BE2C (cell line): ENCODE data around the gene LRRC75A.

ENCODE experiments used
- DNase-seq: peaks from one replicate; pipeline ENCODE4 v3.0.0-alpha.2; 2020
- H3K27me3 ChIP-seq: fragments of 250-450 bp; sonication (Bioruptor Pico); 2 replicates; pipeline ENCODE4 v1.5.1; 2020; ENCODE audit warnings: mild to moderate bottlenecking
- H3K36me3 ChIP-seq: fragments of 250-450 bp; sonication (Bioruptor Pico); 2 replicates; pipeline ENCODE4 v1.5.1; 2020; ENCODE audit warnings: mild to moderate bottlenecking
- H3K4me1 ChIP-seq: fragments of 250-450 bp; sonication (Bioruptor Pico); 2 replicates; pipeline ENCODE4 v1.5.1; 2020
- H3K4me3 ChIP-seq: 2 replicates; pipeline ENCODE4 v1.5.1; 2011; ENCODE audit warnings: low read depth, low read length
- H3K9me3 ChIP-seq: fragments of 250-450 bp; sonication (Bioruptor Pico); 2 replicates; pipeline ENCODE4 v1.5.1; 2020
- TF ChIP-seq, protein P1 (sequence below): IDR thresholded peaks from 2 replicates; pipeline ENCODE4 v1.5.1; 2012; ENCODE audit warnings: mild to moderate bottlenecking, low read depth, low read length

The LRRC75A gene

DNA sequence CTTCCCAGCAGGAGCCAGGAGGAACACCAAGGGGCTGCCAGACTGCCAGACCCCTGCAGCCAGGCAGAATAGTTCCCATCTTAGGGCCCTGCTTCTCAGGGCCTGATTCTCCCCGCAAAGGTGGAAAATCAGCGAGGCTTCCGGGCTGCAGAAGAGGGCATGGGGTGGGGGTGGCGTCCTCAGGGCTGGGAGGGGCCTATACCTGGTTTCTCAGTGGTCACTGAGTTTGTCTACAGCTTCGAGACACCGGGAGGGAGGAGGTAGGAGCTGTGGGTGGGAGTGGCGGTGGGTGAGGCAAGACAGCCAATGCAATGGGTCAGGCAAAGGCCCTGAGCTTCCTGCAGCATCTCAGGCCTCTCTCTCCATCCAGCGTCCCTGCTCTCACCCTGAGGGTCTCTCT is 14.3 kb downstream of the LRRC75A start:
- TF ChIP-seq, protein P1, sequence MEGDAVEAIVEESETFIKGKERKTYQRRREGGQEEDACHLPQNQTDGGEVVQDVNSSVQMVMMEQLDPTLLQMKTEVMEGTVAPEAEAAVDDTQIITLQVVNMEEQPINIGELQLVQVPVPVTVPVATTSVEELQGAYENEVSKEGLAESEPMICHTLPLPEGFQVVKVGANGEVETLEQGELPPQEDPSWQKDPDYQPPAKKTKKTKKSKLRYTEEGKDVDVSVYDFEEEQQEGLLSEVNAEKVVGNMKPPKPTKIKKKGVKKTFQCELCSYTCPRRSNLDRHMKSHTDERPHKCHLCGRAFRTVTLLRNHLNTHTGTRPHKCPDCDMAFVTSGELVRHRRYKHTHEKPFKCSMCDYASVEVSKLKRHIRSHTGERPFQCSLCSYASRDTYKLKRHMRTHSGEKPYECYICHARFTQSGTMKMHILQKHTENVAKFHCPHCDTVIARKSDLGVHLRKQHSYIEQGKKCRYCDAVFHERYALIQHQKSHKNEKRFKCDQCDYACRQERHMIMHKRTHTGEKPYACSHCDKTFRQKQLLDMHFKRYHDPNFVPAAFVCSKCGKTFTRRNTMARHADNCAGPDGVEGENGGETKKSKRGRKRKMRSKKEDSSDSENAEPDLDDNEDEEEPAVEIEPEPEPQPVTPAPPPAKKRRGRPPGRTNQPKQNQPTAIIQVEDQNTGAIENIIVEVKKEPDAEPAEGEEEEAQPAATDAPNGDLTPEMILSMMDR = no peak
- DNase-seq = no peak
- no peak overlapping the region for H3K4me3 ChIP-seq
- no peaks in the 10 kb centered on the region for H3K9me3 ChIP-seq
- no peaks in the 10 kb centered on the region for H3K4me1 ChIP-seq
- no peaks in the 10 kb centered on the region for H3K36me3 ChIP-seq
- no peaks in the 10 kb centered on the region for H3K27me3 ChIP-seq

DNA sequence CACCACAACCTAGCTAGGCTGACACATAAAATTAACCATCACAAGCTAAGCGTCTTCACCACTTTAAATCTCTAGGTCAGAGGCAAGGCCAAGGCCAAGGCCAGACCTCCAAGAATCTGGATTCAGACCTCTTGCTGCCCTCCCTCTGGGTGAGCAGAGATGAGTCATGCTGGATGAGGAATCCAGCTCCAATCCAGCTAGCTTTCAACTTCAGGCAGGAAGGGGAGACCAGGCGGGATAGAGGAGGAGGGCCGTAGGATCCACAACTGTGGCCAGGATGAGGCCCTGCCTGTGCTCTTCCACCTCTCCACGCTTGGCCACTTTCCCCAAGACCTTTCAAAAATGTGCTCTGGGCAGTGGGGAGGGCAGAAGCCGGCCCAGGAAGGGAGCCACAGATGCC is 14.7 kb downstream of the LRRC75A start:
- Histone ChIP-seq H3K9me3 (no peaks in the 10 kb centered on the region), H3K36me3 (no peaks in the 10 kb centered on the region), H3K4me1 (no peaks in the 10 kb centered on the region), H3K27me3 (no peaks in the 10 kb centered on the region), H3K4me3 (no peak overlapping the region)
- no peak for DNase-seq
- TF ChIP-seq, protein P1 = no peak

DNA sequence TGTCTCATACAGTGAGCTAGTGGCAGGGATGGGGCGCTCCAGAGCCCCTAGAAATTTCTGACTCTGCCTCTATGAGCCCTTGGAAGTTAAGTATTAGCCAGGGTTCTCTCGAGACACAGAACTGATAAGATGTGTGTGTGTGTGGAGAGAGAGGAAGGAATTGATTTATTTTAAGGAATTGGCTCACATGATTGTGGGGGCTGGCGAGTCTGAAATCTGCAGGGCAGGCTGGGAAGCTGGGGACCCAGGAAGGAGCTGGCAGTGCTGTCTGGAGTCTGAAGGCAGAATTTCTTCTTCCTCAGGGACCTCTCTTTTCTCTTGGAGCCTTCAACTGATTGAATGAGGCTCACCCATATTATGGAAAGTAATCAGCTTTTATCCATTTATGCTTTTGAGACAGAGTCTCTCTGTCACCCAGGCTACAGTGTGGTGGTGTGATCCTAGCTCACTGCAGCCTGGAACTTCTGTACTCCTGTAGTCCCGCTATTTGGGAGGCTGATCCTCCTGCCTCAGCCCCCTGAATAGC is 16.8 kb downstream of the LRRC75A start:
- H3K4me3 ChIP-seq = no peak overlapping the region
- no peaks in the 10 kb centered on the region for H3K9me3 ChIP-seq
- H3K27me3 ChIP-seq = no peaks in the 10 kb centered on the region
- no peaks in the 10 kb centered on the region for H3K36me3 ChIP-seq
- DNase-seq = no peak
- TF ChIP-seq, protein P1 = no peak
- H3K4me1 ChIP-seq = no peaks in the 10 kb centered on the region

DNA sequence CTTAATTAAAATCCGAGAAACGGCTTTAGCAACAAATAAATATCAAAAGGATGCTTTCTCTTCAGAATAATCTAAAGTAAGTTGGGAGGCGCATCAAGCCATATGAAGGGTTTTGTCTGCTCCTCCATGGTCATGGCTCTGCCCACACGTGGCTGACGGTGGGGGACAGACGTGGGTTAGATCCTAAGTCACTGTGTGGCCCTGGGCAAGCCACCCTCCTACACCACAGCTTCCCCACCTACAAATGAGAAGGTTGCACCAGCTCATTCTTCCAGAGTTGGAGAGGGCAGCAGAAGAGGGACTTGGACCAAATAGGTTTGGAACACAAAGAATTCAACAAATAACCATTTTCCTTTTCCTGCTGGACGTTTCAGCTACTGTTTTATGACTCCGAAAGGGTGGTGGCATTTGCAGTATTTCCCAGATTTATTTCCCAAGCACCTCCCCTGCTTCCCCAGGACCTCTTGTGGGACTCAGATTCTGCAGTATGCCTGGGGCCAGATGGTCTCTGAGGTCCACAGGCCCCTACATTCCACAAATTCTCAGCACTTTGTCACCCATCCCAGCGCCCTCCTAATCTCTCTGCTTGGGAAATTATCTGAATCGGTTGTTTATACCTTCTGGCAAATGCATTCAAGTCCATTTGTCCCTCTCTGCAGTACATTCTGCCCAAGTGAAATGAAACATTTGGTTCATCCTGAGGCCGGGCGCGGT is 17.8 kb downstream of the LRRC75A start:
- Histone ChIP-seq H3K27me3 (no peaks in the 10 kb centered on the region), H3K9me3 (no peaks in the 10 kb centered on the region), H3K4me1 (no peaks in the 10 kb centered on the region), H3K36me3 (no peaks in the 10 kb centered on the region), H3K4me3 (no peak overlapping the region)
- DNase-seq = no peak
- TF ChIP-seq, protein P1 = no peak

DNA sequence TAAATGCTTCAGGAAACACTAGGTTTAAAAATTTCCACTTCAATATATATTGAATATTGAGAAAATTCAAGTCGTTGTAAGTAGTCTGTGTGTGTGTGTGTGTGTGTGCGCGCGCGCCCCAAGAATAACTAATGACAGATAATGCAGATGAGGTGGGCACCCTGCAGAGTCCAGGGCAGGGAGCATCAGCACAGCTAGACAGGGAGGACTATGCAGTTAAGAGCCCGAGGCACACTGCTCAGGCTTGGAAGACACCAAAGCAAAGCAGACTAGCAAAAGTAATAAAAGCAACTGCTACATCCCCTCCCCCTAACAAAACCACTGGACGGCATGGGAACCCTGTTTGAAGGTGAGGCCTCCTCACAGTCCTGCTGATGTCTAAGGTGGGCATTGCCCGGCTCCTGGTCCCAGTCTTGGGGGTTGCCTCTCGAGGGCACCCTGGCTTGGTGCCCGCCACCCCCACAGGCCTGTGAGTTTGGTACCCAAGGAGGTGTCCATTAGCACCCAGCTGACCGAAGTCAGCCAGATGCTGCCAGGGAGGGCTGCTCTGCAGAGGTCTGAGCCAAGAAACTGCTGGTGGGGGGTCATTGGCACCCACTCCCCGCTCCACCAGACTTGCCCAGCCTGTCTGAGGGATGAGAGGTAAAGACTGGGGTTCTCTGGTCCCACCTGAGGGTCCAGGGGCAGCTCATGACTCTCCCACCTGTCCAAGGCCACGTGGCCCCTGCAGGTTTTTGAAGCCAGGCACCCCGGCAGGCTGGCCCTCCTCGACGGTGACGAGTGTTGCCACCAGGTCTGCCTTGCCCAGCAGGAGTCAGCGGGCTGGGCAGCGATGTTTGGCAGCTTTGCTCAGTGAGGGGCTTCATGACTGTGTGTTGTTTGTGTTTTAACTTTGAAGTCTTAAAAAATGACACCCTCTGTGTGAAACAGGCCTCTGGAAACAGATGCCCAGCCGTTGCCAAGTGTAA is 18.7 kb downstream of the LRRC75A start:
- Histone ChIP-seq H3K27me3 (no peaks in the 10 kb centered on the region), H3K4me1 (no peaks in the 10 kb centered on the region), H3K4me3 (no peak overlapping the region), H3K36me3 (no peaks in the 10 kb centered on the region), H3K9me3 (no peaks in the 10 kb centered on the region)
- TF ChIP-seq, protein P1 = no peak
- DNase-seq = no peak
